Breast epithelium (tissue), 4 donors: ENCODE data around the gene FBP2. TPM values are rescaled to one million over a fixed set of nuclear protein-coding genes. Genes with fewer than 3 reads are reported as not detected.

Experiments
- DNase-seq, 2 donors: peaks; one replicate each; pipeline ENCODE4 v3.0.0-alpha.2; 2019; ENCODE audit warnings: low spot score in 2 of 2
- H3K27ac ChIP-seq, 2 donors: fragments of 200-600 bp; sonication (generic) in 1 of 2; one replicate each; pipeline ENCODE4 v1.5.1; 2016 to 2019; ENCODE audit warnings: mild to moderate bottlenecking in 1 of 2
- H3K27me3 ChIP-seq, 2 donors: fragments of 200-600 bp; sonication (generic) in 1 of 2; one replicate each; pipeline versions ENCODE4 v1.5.1 to v1.6.0; 2017 to 2019; ENCODE audit warnings: control low read depth in 1 of 2, mild to moderate bottlenecking in 1 of 2
- H3K36me3 ChIP-seq: fragments of 200-600 bp; one replicate; pipeline ENCODE4 v1.5.1; 2019
- H3K4me1 ChIP-seq, 2 donors: fragments of 200-600 bp; sonication (generic); one replicate each; pipeline ENCODE4 v1.5.1; 2016 to 2019; ENCODE audit warnings: control low read depth in 1 of 2
- H3K4me3 ChIP-seq, 3 donors: fragments of 200-600 bp; sonication (generic); 1 replicate in 2 of 3; 2 replicates in 1 of 3; pipeline ENCODE4 v1.5.1; 2016 to 2019; ENCODE audit warnings: mild to moderate bottlenecking in 3 of 3, moderate library complexity in 2 of 3
- H3K9me3 ChIP-seq, 2 donors: fragments of 200-600 bp; sonication (generic) in 1 of 2; one replicate each; pipeline ENCODE4 v1.5.1; 2016 to 2019; ENCODE audit warnings: control low read depth in 1 of 2
- CTCF ChIP-seq, 3 donors: fragments of 450-650 bp; IDR thresholded peaks; one replicate each; pipeline ENCODE4 v1.5.1; 2016 to 2017; ENCODE audit warnings: antibody characterized with exemption in 3 of 3, mild to moderate bottlenecking in 3 of 3, moderate library complexity in 3 of 3
- POLR2A ChIP-seq: fragments of 450-650 bp; IDR thresholded peaks from one replicate; pipeline ENCODE4 v1.6.1; 2016; ENCODE audit warnings: antibody characterized with exemption, mild to moderate bottlenecking, moderate library complexity
- POLR2AphosphoS5 ChIP-seq, 3 donors: sonication (generic); formaldehyde crosslinking; IDR thresholded peaks; one replicate each; pipeline ENCODE4 v1.6.1; 2017; ENCODE audit warnings: antibody characterized with exemption in 3 of 3
- intact Hi-C: fragments of 100-400 bp; cut with DNase I; formaldehyde crosslinking; loops from one replicate; pipeline ENCODE4 v1.15.1; 2023; ENCODE audit warnings: low total_unique reads
- total RNA-seq, 3 donors: library from RNA; depleted of rRNA; stranded (reverse); fragments of >200 nt; gene quantifications; one replicate each; pipeline ENCODE4 v1.1.0, GENCODE V29; 2016

The FBP2 gene
- total RNA-seq, 3 donors from 2014 or later, result not detected

DNA sequence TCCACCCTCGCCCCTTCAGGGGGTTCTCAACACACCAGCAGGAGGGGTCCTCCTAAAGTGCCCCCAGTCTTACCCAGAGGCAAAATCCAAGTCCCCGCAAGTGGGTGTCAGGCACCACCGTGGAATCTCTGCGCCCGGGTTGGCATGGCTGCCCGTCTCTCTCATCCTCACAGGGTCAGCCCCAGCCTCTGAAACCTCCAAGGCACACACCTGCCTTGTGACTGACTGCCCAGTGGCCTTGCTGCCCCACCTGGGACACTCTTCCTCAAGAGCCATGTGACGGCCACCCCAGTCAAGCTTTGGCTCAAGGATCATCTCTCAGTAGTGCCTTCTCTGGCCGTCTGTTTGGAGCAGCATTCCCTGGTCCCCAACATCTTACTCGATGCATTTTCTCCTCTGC, 4.9 kb downstream of the FBP2 start:
- H3K9me3 ChIP-seq, result no peaks in the 10 kb centered on the region
- no peak overlapping the region for H3K4me3 ChIP-seq
- no peak for TF ChIP-seq POLR2AphosphoS5 (IDR thresholded peaks at IDR 0.05)
- no peaks in the 10 kb centered on the region for H3K36me3 ChIP-seq
- intact Hi-C loops, result no loop called here
- no peaks in the 10 kb centered on the region for H3K27me3 ChIP-seq
- no peaks in the 10 kb centered on the region for H3K4me1 ChIP-seq
- no peak for DNase-seq
- H3K27ac ChIP-seq, result no peak overlapping the region

DNA sequence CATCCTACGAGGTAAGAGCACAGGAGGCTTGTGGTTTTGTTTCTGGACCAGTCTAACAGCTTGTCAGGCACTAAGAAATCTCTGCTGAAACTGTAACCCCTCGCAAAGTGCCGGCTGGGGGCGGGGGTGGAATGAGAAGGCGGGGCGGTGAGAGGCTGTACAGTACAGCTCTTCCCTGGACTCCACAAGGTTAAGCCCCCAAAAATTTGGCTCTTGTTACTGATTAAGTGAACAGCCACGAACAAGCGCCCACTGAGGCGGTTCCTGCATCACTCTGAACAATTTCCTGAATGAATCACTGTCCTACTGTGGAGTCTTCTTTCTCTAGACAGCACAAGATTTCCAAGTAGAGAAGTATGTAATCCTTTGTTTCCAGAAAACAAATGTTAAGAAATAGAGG, 6.8 kb downstream of the FBP2 start:
- TF ChIP-seq POLR2A (no peak), CTCF (IDR thresholded peaks at IDR 0.05) (no peak), POLR2AphosphoS5 (IDR thresholded peaks at IDR 0.05) (no peak)
- H3K27me3 ChIP-seq, result no peaks in the 10 kb centered on the region
- peak overlapping the region in 1 of 3 donors; percentile 39 for H3K4me3 ChIP-seq

GRCh38 chr9:94586316-94586715, 7.3 kb downstream of the FBP2 start:
- no peak for DNase-seq
- H3K27ac ChIP-seq, result no peak overlapping the region
- intact Hi-C loops, result no loop called here
- TF ChIP-seq CTCF (IDR thresholded peaks at IDR 0.05) (no peak), POLR2A (no peak), POLR2AphosphoS5 (IDR thresholded peaks at IDR 0.05) (no peak)
- no peaks in the 10 kb centered on the region for H3K36me3 ChIP-seq
- H3K9me3 ChIP-seq, result no peaks in the 10 kb centered on the region
- H3K4me1 ChIP-seq, result no peaks in the 10 kb centered on the region
- peak overlapping the region in 1 of 3 donors; percentile 39 for H3K4me3 ChIP-seq
- H3K27me3 ChIP-seq, result no peaks in the 10 kb centered on the region

More for the DNA sequence above, 6.8 kb downstream of the FBP2 start:
- no peaks in the 10 kb centered on the region for H3K9me3 ChIP-seq
- no peak for DNase-seq
- intact Hi-C loops, result no loop called here
- H3K36me3 ChIP-seq, result no peaks in the 10 kb centered on the region
- H3K27ac ChIP-seq, result no peak overlapping the region
- no peaks in the 10 kb centered on the region for H3K4me1 ChIP-seq

DNA sequence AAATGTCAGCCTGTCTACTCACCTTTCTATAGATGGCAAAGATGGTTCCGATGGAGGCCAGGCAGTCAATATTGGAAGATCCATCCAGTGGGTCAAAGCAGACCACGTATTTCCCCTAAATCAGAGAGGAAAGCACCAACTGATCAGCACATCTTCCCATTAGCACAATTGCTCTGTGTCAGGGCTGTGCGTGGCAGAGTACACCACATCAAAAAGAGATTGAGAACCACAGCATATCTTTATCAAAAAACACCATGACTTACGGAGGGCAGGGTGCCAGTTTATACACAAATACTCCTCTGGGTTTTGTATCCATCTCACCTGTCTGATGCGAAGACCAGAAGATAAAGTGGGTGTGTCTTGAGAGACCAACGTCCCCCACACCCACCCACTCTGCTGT, 9.1 kb downstream of the FBP2 start:
- Histone ChIP-seq H3K27ac (no peak overlapping the region), H3K36me3 (no peaks in the 10 kb centered on the region), H3K4me3 (no peak overlapping the region), H3K27me3 (no peaks in the 10 kb centered on the region), H3K4me1 (no peaks in the 10 kb centered on the region), H3K9me3 (no peaks in the 10 kb centered on the region)
- DNase-seq, result no peak
- intact Hi-C loops, result no loop called here
- no peak for TF ChIP-seq POLR2A
- no peak for TF ChIP-seq CTCF (IDR thresholded peaks at IDR 0.05)
- TF ChIP-seq POLR2AphosphoS5 (IDR thresholded peaks at IDR 0.05), result no peak

DNA sequence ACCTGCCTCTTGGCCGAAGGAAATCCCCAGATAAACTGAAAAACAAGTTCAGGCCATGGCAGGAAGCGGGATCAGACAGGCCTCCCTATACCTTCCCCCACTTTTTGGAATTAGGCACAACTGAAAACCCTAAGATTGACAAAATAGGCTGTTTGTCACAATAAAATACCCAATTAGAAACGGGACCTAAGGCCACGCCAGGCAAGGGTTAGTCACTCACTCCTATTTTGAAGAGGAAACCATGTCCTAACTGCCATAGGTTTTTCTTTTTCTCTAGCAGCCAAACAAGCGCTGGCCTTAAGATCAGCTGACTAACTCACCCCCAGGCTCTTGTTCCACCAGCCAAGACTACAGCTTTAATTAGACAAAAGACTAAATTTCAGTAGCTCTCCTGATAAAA, 11.9 kb downstream of the FBP2 start:
- intact Hi-C loops, result no loop called here
- Histone ChIP-seq H3K36me3 (no peaks in the 10 kb centered on the region), H3K4me3 (no peak overlapping the region), H3K27me3 (no peaks in the 10 kb centered on the region), H3K27ac (no peak overlapping the region), H3K9me3 (no peaks in the 10 kb centered on the region), H3K4me1 (no peaks in the 10 kb centered on the region)
- no peak for TF ChIP-seq POLR2AphosphoS5 (IDR thresholded peaks at IDR 0.05)
- no peak for TF ChIP-seq POLR2A
- no peak for TF ChIP-seq CTCF (IDR thresholded peaks at IDR 0.05)
- no peak for DNase-seq

DNA sequence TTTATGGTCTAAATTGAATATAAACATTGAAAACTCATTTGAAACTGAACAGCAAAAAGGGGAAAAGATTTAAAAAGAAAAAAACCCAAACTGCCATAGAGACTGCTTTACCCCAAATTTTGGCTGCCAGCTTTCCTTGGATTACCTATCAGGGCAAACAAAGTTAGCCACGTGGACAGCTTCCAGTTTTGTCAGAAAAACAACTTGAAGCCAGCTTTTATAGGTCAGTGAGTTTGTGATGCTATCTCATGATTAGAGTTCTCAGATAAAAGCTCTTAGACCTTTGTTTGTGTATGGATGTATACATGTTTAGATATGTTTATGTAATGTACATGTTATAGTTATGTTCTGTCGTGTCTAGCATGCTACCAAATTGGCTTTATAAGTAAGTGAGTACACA, 16.1 kb downstream of the FBP2 start:
- no peaks in the 10 kb centered on the region for H3K36me3 ChIP-seq
- no peak overlapping the region for H3K4me3 ChIP-seq
- no peaks in the 10 kb centered on the region for H3K27me3 ChIP-seq
- H3K9me3 ChIP-seq, result no peaks in the 10 kb centered on the region
- no peak overlapping the region for H3K27ac ChIP-seq
- no peaks in the 10 kb centered on the region for H3K4me1 ChIP-seq
- DNase-seq, result no peak
- TF ChIP-seq CTCF (IDR thresholded peaks at IDR 0.05), result no peak
- no peak for TF ChIP-seq POLR2A
- TF ChIP-seq POLR2AphosphoS5 (IDR thresholded peaks at IDR 0.05), result no peak
- intact Hi-C loops, result no loop called here
